Adipocyte (in vitro differentiated cells): Measurements from ENCODE around the gene CCDC17.

ENCODE experiments used
- DNase-seq: peaks from one replicate; pipeline ENCODE4 v3.0.0-alpha.2; 2015; ENCODE audit warnings: low read depth
- H3K27me3 ChIP-seq: replicated peaks from 2 replicates; pipeline ENCODE4 v1.7.0; 2013; ENCODE audit warnings: mild to moderate bottlenecking, low read length, moderate library complexity; ENCODE audit not compliant: control insufficient read depth, insufficient read depth
- H3K36me3 ChIP-seq: 2 replicates; pipeline ENCODE4 v1.7.0; 2013; ENCODE audit warnings: low read length, mild to moderate bottlenecking, moderate library complexity; ENCODE audit not compliant: control insufficient read depth, insufficient read depth, severe bottlenecking
- H3K4me1 ChIP-seq: 2 replicates; pipeline ENCODE4 v1.7.0; 2013; ENCODE audit warnings: mild to moderate bottlenecking, low read length, moderate library complexity; ENCODE audit not compliant: control insufficient read depth, insufficient read depth
- H3K4me3 ChIP-seq: 2 replicates; pipeline ENCODE4 v1.7.0; 2013; ENCODE audit warnings: mild to moderate bottlenecking, low read length, moderate library complexity
- H3K9ac ChIP-seq: 2 replicates; pipeline ENCODE4 v1.7.0; 2013; ENCODE audit warnings: mild to moderate bottlenecking, low read length, moderate library complexity
- H3K9me3 ChIP-seq: 2 replicates; pipeline ENCODE4 v1.7.0; 2013; ENCODE audit warnings: mild to moderate bottlenecking, low read length, moderate library complexity; ENCODE audit not compliant: control insufficient read depth

Gene CCDC17

DNA sequence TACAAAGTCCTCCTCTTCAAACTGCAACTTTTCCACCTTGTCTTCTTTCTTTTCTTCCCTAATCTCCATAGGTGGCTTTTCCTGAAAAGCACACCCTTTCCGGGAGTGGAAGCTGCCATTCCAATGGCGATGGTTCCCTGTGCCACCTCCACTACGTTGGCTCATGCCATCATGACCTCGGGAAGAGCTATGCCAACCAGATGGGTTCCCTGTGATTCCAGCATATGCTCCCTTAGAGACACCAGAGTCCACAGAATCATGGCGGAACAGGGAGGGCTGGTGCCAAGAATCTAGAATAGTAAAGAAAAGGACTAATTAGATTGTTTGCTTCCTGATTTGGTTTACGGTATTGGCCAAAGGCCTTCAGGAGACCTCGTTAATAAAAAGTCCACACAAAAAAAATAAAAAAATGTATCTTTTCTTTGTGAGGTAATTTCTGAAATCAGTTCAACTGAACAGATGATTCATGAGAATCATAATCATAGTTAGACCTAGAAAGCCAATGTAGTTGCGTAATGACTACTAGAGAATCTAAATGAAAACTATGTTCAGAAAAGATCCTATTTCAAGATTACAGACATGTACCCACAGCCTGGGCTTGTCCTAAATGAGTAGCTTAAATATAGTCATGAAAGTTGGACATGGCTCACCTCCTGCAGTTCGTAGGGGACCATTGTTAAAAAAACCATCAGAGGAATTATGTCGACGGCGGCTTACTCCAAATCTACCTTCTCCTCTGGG is 30.9 kb upstream of the CCDC17 start:
- peaks cover 9% of the 10 kb centered on the region for H3K4me1 ChIP-seq
- peak; percentile 91 for DNase-seq
- peaks cover 92% of the 10 kb centered on the region for H3K36me3 ChIP-seq
- no peaks in the 10 kb centered on the region for H3K9me3 ChIP-seq
- H3K9ac ChIP-seq = no peak overlapping the region
- no peaks in the 10 kb centered on the region for H3K27me3 ChIP-seq
- no peak overlapping the region for H3K4me3 ChIP-seq

DNA sequence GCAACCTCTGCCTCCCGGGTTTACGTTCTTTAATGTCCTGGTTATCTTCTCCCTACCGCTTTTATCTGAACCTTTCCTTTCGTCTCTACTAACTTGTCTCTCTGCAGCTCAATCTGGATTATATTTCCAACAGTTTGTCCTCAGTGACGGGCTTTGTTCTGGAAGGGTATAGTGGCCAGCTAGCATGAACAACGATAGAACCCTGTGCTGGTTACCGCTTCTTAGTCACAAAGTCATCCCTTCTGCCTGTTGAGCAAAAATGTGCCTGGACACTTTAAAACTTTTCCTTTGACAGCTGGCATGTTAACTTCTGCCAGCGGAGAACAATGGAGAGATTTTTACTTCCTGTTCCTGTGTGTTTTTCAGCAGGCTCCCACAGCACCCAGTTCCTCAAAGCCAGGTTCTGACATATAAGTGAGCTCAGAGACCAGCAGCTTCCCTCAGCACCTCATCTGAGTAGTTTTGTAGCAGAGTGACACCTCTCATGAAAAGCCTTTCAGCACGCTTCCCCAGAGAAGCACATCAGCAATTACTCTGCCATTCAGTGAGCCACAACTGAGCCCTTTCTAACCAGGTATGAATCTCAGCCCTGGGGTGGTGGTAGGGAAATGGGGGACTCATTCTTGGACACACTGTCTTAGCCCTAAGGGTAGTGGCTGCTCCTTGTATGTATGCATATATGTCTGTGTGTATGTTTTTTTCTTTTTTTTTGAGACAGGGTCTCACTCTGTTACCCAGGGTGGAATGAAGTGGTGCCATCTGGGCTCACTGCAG is 23.6 kb upstream of the CCDC17 start:
- peaks cover 40% of the 10 kb centered on the region for H3K36me3 ChIP-seq
- no peak overlapping the region for H3K4me3 ChIP-seq
- H3K4me1 ChIP-seq = no peaks in the 10 kb centered on the region
- H3K9me3 ChIP-seq = no peaks in the 10 kb centered on the region
- no peak overlapping the region for H3K9ac ChIP-seq
- no peak for DNase-seq
- no peaks in the 10 kb centered on the region for H3K27me3 ChIP-seq

DNA sequence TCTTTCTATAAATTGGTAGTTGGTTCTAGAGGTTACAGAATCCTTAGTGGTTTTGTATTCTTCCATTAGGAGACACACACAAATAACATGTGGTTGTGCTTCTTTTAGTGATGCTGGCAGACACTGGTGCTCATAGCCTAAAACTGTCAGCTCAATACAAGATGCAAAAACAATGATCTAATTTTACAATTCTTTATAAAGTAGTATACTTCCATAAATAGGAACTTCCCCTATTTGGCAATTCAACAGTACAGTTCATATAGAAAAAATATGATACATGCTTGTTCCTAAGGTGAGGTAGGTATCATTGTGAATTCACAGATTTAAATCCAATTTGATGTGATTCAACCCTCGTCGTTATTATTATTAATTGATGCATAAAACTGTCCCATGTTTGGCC is 20.8 kb upstream of the CCDC17 start:
- peaks cover 45% of the 10 kb centered on the region for H3K36me3 ChIP-seq
- no peak overlapping the region for H3K4me3 ChIP-seq
- H3K9ac ChIP-seq = no peak overlapping the region
- DNase-seq = no peak
- no peaks in the 10 kb centered on the region for H3K27me3 ChIP-seq
- no peaks in the 10 kb centered on the region for H3K9me3 ChIP-seq
- H3K4me1 ChIP-seq = peaks cover 14% of the 10 kb centered on the region

DNA sequence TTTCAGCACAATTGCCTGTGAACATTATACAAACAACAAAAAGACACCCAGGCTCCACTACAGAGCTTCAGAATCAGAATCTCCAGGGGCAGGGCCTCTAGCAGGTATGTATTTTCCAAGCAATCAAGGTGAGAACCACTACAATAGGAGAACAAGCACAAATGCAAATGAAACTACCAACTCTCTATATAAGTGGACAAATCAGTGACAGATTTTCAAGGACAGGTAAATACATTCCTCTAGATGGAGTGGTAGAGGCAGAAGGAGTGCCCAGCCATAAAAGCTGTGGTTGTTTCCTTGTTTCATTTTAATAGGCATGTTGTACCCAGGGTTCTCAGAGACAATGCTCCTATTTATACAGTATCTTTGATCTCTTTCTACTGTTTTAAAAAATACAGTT is 20.1 kb upstream of the CCDC17 start:
- Histone ChIP-seq H3K4me3 (no peak overlapping the region), H3K9ac (no peak overlapping the region), H3K4me1 (peaks cover 14% of the 10 kb centered on the region), H3K36me3 (peaks cover 48% of the 10 kb centered on the region), H3K9me3 (no peaks in the 10 kb centered on the region), H3K27me3 (no peaks in the 10 kb centered on the region)
- DNase-seq = no peak

DNA sequence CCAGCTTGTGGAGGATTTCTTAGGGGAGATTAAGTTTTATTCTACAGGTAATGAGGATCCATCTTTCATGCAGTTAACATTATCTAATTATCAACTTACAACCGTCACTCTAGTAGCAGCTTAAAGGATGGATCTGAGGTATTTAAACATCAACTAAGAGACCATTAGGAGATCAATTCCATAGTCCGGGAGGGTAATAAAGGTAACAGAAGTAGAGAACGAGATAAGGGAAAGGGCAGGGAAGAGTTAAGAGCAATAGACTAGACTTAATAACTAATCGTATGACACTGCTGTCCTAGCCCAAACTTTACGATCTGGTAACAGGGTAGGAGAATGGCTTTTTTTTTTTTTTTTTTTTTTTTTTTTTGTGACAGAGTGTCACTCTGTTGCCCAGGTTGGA is 19.5 kb upstream of the CCDC17 start:
- no peaks in the 10 kb centered on the region for H3K9me3 ChIP-seq
- peaks cover 53% of the 10 kb centered on the region for H3K36me3 ChIP-seq
- no peaks in the 10 kb centered on the region for H3K27me3 ChIP-seq
- peaks cover 14% of the 10 kb centered on the region for H3K4me1 ChIP-seq
- no peak overlapping the region for H3K4me3 ChIP-seq
- no peak for DNase-seq
- no peak overlapping the region for H3K9ac ChIP-seq

DNA sequence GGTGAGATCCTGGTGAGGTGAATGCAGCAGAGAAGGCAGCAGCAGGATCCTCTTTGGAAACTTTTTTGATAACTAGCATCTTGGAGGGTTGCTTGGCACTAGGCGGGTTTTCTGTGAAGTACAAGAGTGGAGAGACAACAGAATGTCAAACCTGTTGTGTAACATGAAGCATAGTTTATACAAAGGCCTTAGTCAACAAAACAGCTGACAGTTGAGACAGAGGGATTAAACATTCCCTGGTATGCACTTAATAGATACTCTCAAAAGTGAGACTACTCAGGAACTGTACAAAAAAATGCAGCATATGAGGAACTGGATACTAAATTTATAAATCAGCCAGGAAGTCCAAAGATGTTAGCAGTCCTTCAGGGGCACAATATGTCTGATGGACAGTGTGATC is 16.4 kb upstream of the CCDC17 start:
- H3K4me1 ChIP-seq = peaks cover 14% of the 10 kb centered on the region
- no peaks in the 10 kb centered on the region for H3K27me3 ChIP-seq
- no peak overlapping the region for H3K9ac ChIP-seq
- H3K36me3 ChIP-seq = peaks cover 67% of the 10 kb centered on the region
- DNase-seq = peak; percentile 9
- H3K4me3 ChIP-seq = no peak overlapping the region
- H3K9me3 ChIP-seq = no peaks in the 10 kb centered on the region

DNA sequence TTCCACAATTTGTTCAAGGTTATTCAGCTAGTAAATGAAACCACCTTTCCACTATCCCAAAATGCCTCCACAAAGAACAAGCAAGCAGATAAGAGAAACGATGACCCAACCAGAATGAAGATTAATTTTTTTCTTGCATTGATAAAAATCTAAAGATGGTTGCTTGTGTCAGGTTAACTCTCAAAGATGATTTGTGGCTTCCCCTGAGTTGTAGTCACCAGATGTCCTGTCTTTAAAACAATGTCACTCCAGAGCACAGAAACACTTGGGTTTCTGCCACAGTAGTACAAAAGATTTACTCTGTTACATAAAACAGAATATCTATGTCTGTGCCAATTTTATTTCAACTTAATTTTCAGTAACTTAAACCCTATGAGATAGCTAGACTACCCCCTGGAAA is 11.4 kb upstream of the CCDC17 start:
- H3K4me1 ChIP-seq = no peaks in the 10 kb centered on the region

DNA sequence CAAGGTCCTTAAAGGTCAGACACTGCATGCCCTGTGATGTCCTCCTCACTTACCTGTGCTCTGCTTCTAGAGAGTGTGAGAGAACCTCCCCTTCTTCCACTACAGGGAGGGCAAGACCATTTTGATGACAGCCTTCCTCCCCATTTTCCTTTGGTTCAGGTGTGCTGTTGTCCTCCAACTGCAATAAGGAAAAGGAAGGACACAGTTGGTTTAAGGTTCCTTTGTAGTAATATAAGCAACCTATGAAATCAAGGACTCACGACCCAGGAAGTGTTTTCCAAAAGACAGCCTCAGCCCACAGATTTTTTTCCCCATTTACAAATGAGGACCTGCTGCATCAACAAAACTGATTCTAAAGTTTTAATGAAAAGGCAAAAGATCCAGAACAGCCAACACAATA is 6.6 kb upstream of the CCDC17 start:
- Histone ChIP-seq H3K27me3 (no peaks in the 10 kb centered on the region), H3K4me3 (no peak overlapping the region), H3K4me1 (no peaks in the 10 kb centered on the region), H3K9me3 (no peaks in the 10 kb centered on the region), H3K36me3 (peaks cover 86% of the 10 kb centered on the region), H3K9ac (no peak overlapping the region)
- DNase-seq = no peak

More for the DNA sequence above, 11.4 kb upstream of the CCDC17 start:
- Histone ChIP-seq H3K9ac (no peak overlapping the region), H3K9me3 (no peaks in the 10 kb centered on the region), H3K36me3 (peaks cover 93% of the 10 kb centered on the region), H3K4me3 (no peak overlapping the region), H3K27me3 (no peaks in the 10 kb centered on the region)
- DNase-seq = no peak

DNA sequence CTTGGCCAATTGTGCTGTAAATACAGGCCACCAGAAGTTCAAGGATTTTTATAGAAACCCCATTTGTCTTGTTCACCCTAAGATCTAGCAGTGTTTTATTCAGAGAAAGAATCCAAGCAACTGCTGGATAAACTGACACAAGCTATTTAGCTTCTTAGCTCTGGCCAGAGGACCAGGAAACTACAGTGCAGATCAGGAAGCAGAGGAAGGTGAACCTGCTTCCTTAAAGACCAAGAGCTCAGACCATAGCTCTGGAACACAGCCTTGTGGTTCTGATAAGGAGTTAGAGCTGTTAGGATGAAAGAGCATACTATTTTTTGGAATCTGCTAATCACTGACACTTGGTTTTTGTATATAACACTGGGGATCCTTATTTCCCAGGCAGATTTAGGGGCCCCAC is 5.2 kb upstream of the CCDC17 start:
- Histone ChIP-seq H3K4me3 (no peak overlapping the region), H3K4me1 (no peaks in the 10 kb centered on the region), H3K36me3 (peaks cover 75% of the 10 kb centered on the region), H3K9ac (no peak overlapping the region), H3K27me3 (no peaks in the 10 kb centered on the region), H3K9me3 (no peaks in the 10 kb centered on the region)
- DNase-seq = no peak

DNA sequence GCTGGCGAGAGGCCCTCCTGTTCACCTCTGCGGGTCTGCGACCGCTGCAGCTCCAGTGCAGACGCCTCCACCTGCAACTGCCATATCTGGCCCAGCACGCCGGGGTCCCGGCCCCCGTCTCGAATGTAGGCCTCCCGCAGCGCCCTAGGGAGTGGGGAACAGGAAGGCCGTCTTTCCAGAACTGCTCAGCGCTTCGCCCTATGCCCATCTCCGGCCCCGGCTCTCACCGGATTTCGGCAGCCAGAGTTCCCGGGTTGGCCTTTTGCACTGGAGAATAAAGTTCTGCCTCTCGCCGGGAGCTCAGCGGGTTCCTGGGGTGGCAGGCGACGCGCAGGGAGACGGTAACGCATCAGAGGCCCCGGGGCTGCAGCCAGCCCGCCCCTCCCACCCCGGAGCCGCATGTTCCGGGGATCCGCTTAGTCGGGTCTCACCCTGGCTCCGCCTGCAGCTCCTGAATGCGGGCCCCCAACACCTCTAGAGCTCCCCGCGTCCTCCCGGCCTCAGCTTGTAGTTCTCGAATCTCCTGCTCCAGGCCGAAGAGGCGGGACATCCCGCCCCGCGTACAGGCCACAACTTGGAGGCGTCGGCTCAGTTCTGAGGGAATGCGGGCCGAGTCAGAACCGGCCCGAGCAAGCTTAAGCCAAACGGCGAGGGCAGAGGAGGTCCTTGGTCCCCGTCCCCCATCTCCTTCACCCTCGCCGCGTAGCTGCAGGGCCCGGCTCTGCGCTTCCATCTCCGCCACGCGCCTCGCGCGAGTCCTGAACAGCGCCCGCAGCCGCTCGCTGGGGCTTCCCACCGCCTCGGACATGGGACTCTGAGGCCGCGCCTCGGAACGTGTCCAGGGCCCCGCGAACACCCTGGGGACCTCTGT is 1.1 kb downstream of the CCDC17 start:
- Histone ChIP-seq H3K4me3 (no peak overlapping the region), H3K9me3 (no peaks in the 10 kb centered on the region), H3K27me3 (no peaks in the 10 kb centered on the region), H3K36me3 (peaks cover 25% of the 10 kb centered on the region), H3K4me1 (peaks cover 5% of the 10 kb centered on the region), H3K9ac (peak overlapping the region; percentile 40)
- no peak for DNase-seq

DNA sequence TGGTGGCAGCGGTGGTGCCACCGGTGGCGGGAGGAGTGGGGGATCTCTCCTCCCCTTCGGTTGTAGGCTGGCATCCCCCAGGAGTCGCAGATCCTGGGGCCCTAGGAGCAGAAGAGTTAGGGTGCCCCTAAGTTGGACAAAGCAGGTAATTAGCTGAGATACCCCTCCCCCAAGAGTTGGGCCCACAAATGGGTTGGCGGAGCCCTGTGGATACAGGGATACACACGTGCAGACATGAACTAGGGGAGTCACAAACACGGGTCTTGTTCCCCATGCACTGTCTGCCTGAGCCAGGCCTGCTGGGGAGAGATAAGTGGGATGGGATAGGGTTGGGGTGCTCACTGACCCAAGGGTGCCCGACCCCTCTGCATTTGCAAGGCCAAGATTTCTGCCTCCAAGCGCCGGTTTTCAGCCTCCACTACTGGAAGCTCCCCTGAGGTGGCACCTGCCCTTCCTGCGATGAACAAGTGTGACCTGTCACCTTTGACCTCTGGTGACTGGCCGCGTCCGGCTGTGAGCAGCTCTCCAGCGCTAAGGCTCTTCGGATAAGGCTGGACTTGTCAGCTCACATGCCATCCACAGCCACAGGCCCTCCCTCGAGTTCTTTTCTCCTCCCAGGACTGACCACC is 1.8 kb downstream of the CCDC17 start:
- H3K4me1 ChIP-seq = peaks cover 5% of the 10 kb centered on the region
- no peaks in the 10 kb centered on the region for H3K27me3 ChIP-seq
- H3K36me3 ChIP-seq = peaks cover 25% of the 10 kb centered on the region
- H3K4me3 ChIP-seq = no peak overlapping the region
- peak overlapping the region; percentile 40 for H3K9ac ChIP-seq
- DNase-seq = no peak
- H3K9me3 ChIP-seq = no peaks in the 10 kb centered on the region
